NCI-H446 (cell line): ENCODE results near the gene ZNF625.

Experiments
- DNase-seq, 2 experiments: peaks; one replicate each; lab custom pipeline; 2025; lab: John Stamatoyannopoulos, UW

The ZNF625 gene

DNA sequence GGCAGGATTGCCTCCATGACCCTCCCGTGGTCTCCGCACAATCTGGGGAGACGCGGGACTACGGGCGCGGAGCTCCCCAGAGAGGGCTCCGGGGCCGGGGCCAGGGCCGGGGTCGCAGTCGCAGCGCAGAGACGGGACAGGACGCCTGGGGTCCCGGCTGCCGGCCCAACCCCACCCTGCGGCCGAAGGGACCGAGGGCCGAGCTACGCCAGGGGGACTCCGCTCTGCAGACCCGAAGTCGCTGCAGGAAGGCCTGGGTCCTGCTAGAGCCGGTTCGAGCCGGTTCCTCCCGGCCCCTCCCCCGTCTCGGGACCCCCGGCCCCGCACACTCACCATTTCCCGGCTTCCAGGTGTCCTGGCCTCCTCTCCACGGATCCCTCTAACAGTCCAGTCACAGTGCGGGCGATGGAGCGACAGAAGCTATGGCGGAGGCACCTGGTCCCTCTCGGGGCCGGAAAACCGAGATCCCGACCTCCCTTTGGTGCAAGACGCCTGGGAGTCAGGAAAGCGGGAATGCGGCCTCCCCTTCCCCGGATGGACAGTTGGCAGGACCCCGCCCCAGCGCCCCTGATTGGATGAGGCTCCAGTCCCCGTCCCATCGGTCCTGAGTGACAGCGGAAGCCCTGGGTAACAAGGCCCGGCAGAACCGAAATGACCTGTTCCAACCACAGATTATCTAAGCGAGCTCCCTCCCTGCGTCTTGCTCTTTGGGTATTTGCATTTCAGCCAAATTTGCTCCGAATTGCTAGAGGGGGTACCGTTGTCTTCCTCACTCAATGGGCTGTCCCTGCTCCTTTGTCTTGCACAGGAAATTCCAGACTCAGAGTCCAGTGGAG lies at the start of gene ZNF625:
ZNF625 (minus strand) TSS at position 512 of the 836 bp plus-strand sequence; CDS start at position 336, 176 bp downstream.
- peak; percentile 85 to 91 for DNase-seq

DNA sequence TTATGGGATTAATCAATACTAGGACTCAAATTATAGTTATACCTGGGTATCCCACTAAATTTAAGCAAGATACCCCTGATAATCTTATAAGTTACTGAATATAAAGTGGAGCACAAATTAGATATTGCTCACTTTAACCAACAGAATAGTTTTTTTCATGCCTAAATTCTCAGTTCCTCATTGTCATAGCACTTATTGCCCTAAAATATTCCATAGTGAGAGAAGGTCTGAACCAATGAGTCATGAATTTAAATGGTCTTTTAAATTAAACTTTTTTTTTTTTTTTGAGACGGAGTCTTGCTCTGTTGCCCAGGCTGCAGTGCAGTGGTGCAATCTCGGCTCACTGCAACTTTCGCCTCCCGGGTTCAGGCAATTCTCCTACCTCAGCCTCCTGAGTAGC lies 48.8 kb upstream of the ZNF625 start:
- no peak for DNase-seq

DNA sequence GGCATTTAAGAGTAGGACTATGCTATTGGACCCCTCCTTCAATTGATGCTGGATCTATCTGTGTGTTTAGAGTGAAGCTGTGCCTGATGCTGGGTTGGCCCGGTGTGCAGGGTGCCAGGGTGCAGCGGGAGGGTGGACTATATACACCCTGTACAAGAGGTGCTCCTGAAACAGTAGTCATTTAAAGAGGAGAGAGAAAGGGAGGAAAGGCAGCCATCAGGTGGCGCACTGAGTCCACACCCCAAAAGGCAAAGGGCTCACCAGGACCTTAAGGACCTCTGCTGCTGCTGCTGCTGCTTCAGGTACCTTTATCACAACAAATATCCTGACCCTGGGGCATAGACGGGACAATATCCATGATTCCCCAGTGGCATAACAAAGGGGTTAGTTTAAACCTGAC lies 45.7 kb upstream of the ZNF625 start:
- no peak for DNase-seq

GRCh38 chr19:12199757-12200419 lies 43.4 kb upstream of the ZNF625 start:
- DNase-seq, result no peak

- DNase-seq, result no peak
Measured at GRCh38 chr19:12198136-12198535, 41.6 kb upstream of the ZNF625 start.

DNA sequence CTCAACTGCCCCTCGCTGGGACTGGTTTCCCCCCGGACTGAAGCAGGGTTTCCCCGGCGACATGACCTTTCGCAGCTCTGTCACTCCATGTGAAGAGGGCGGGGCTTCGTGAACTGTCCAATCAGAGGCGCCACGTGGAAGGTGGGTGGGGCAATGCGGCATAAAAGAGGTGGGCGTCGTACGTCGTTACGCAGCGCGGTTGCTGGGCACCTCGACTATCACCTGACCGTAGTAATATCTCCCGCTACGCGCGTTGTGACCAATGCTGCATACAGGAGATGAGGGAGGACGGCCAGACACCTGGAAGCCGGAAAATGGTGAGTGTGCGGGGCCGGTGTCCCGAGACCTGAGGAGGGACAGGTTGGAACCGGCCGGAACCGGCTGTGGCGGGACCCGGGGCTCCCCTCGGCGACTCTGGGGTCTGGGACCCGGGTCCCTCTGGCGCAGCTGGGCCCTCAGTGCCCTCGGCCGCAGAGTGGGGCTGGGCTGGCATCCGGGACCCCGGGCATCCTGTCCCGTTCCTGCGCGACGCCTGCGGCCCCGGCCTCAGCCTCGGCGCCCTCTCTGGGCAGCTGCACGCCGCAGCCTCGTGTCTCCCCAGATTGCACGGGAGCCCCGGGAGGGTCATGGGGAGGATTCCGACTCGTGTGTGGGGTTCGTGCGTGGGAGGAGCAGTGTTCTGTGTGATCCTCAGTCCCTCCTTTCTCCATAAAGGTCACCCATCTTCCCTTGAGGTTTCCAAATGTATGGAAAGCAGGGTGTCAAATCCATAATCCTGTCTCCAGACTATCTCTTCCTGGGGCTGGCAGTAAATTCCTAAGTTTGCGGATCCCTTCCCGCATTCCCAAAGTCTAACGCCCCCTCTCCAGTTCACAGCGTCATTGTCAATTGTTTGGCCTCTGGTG lies 38.5 kb upstream of the ZNF625 start:
- DNase-seq, result no peak

DNA sequence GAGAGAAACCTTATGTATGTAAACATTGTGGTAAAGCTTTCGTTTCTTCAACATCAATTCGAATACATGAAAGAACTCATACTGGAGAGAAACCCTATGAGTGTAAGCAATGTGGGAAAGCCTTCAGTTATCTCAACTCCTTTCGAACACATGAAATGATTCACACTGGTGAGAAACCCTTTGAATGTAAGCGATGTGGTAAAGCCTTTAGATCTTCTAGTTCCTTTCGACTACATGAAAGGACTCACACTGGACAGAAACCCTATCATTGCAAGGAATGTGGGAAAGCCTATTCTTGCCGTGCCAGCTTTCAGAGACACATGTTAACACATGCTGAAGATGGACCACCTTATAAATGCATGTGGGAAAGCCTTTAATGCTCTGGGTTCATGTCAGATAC lies 31.1 kb upstream of the ZNF625 start:
- no peak for DNase-seq

- DNase-seq, result no peak
Measured at GRCh38 chr19:12180377-12180776, 23.8 kb upstream of the ZNF625 start.

GRCh38 chr19:12166626-12167025 lies 10.1 kb upstream of the ZNF625 start:
- no peak for DNase-seq

GRCh38 chr19:12163826-12164225 lies 7.3 kb upstream of the ZNF625 start:
- DNase-seq, result no peak

- peak; percentile 91 to 97 for DNase-seq
Measured at GRCh38 chr19:12162882-12163806, 6.6 kb upstream of the ZNF625 start, which contains the start of gene ZNF136. Gene ZNF136 (plus strand): TSS chr19:12163096. CDS start chr19:12163204, 108 bp downstream.

DNA sequence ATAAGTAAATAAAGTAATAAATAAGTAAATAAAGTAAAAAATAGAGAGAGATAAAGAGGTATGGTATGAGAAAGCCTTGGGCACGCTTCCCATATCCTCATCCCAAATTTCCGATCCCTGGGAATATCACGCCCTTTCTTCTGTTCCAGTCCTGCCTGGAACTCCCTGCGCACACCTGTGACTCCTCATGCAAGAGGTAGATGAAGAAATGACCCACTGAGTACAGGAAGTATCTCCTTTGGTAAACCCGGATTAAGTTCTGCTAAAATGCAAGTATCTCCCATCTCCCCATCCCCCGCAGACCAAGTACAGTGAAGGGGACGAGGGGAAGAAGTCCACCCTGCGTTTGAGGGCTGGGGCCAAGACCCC lies 6.0 kb upstream of the ZNF625 start:
- DNase-seq, result no peak

GRCh38 chr19:12159773-12160414 lies 3.4 kb upstream of the ZNF625 start:
- no peak for DNase-seq

GRCh38 chr19:12155324-12155860 lies 1.1 kb downstream of the ZNF625 start:
- no peak for DNase-seq

GRCh38 chr19:12145348-12145747 lies 11.2 kb downstream of the ZNF625 start:
- no peak for DNase-seq

- DNase-seq, result no peak
Measured at GRCh38 chr19:12141405-12141736, 15.2 kb downstream of the ZNF625 start.

- peak; percentile 71 to 77 for DNase-seq
Measured at GRCh38 chr19:12140545-12141404, 15.8 kb downstream of the ZNF625 start.

GRCh38 chr19:12139885-12140544 lies 16.5 kb downstream of the ZNF625 start, which contains the start of gene ZNF20:
Gene ZNF20 (minus strand): TSS chr19:12140350. CDS start chr19:12140182, 168 bp downstream.
- DNase-seq, result peak; percentile 74 to 95

DNA sequence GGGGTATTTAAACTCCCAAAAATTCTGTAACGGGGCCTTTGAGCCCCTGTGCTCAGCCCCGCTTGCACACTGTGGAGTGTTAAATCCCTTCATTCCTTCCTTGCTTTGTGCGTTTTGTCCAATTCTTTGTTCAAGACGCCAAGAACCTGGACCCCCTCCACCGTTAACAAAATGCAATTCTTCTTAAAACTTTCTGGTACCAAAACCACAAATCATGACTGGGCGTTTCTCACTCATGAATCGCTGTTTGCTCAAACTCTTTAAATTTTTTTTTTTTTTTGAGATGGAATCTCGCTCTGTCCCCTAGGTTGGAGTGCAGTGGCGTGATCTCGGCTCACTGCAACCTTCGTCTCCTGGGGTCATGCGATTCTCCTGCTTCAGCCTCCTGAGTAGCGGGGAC lies 17.3 kb downstream of the ZNF625 start:
- no peak for DNase-seq
